GM18498 (cell line): ENCODE data around the gene C2CD3.
"Not testable (repeated sequence)": the region's sequence is repeated elsewhere in the genome, so short reads cannot be mapped to it uniquely, and the experiment has no call there.

Experiments used
- ATAC-seq: cut with Tn5 transposase; IDR thresholded peaks from one replicate; pipeline ENCODE4 v1.9.1; 2021; ENCODE audit warnings: mild to moderate bottlenecking, moderate library complexity; ENCODE audit not compliant: unreplicated experiment

C2CD3 gene

GRCh38 chr11:74120260-74121035, 50.4 kb downstream of the C2CD3 start:
- ATAC-seq = not testable (repeated sequence)

- no peak for ATAC-seq
Observed at GRCh38 chr11:74116719-74117118, 54.1 kb downstream of the C2CD3 start.

GRCh38 chr11:74112877-74113276, 57.9 kb downstream of the C2CD3 start:
- no peak for ATAC-seq

- no peak for ATAC-seq
Observed at GRCh38 chr11:74106124-74106523, 64.7 kb downstream of the C2CD3 start.

GRCh38 chr11:74102321-74102720, 68.5 kb downstream of the C2CD3 start:
- no peak for ATAC-seq

- no peak for ATAC-seq
Observed at GRCh38 chr11:74100735-74101134, 70.1 kb downstream of the C2CD3 start.

GRCh38 chr11:74100231-74100630, 70.6 kb downstream of the C2CD3 start:
- ATAC-seq = no peak

- no peak for ATAC-seq
Observed at GRCh38 chr11:74097686-74098237, 73.0 kb downstream of the C2CD3 start.

- no peak for ATAC-seq
Observed at GRCh38 chr11:74094393-74094792, 76.4 kb downstream of the C2CD3 start.

GRCh38 chr11:74092425-74092824, 78.4 kb downstream of the C2CD3 start:
- no peak for ATAC-seq

- no peak for ATAC-seq
Observed at GRCh38 chr11:74091549-74091948, 79.3 kb downstream of the C2CD3 start.

- no peak for ATAC-seq
Observed at GRCh38 chr11:74090701-74091100, 80.1 kb downstream of the C2CD3 start.

- ATAC-seq = no peak
Observed at GRCh38 chr11:74086242-74086884, 84.4 kb downstream of the C2CD3 start.

- ATAC-seq = no peak
Observed at GRCh38 chr11:74085542-74085892, 85.3 kb downstream of the C2CD3 start.

GRCh38 chr11:74084796-74085541, 85.8 kb downstream of the C2CD3 start:
- no peak for ATAC-seq

- ATAC-seq = not testable (repeated sequence)
Observed at GRCh38 chr11:74083927-74084326, 86.9 kb downstream of the C2CD3 start.

- no peak for ATAC-seq
Observed at GRCh38 chr11:74081428-74081827, 89.4 kb downstream of the C2CD3 start.

- no peak for ATAC-seq
Observed at GRCh38 chr11:74077193-74077592, 93.6 kb downstream of the C2CD3 start.

- ATAC-seq = no peak
Observed at GRCh38 chr11:74072721-74073120, 98.1 kb downstream of the C2CD3 start.

- ATAC-seq = no peak
Observed at GRCh38 chr11:74072286-74072685, 98.5 kb downstream of the C2CD3 start.

GRCh38 chr11:74070723-74071492, 99.9 kb downstream of the C2CD3 start:
- no peak for ATAC-seq
